AG04449 (cell line): ENCODE results near the gene IFNL4.

Experiments used
- CTCF ChIA-PET: fragments of 350-600 bp; formaldehyde crosslinking; extraction: SDS; loops from one replicate; lab custom pipeline; 2021; ENCODE audit warnings: antibody characterized with exemption; lab: Yijun Ruan, JAX
- POLR2A ChIA-PET: fragments of 400-600, 350-600 bp; formaldehyde crosslinking; extraction: SDS; loops from one replicate; lab custom pipeline; 2020; ENCODE audit warnings: antibody characterized with exemption, inconsistent platforms; lab: Yijun Ruan, JAX
- DNase-seq: peaks from one replicate; pipeline ENCODE4 v3.0.0-alpha.2; 2010; ENCODE audit warnings: low read depth, low spot score
- H3K4me3 ChIP-seq: 2 replicates; pipeline ENCODE4 v1.5.1; 2011; ENCODE audit warnings: low read depth, mild to moderate bottlenecking, control low read depth, low read length
- TF ChIP-seq, protein P1 (sequence below): IDR thresholded peaks from one replicate; pipeline ENCODE4 v1.5.1; 2011; ENCODE audit warnings: mild to moderate bottlenecking, moderate library complexity, low read length, control low read depth, inconsistent platforms; ENCODE audit not compliant: insufficient read depth; ENCODE audit errors: missing control alignments

Gene IFNL4

DNA sequence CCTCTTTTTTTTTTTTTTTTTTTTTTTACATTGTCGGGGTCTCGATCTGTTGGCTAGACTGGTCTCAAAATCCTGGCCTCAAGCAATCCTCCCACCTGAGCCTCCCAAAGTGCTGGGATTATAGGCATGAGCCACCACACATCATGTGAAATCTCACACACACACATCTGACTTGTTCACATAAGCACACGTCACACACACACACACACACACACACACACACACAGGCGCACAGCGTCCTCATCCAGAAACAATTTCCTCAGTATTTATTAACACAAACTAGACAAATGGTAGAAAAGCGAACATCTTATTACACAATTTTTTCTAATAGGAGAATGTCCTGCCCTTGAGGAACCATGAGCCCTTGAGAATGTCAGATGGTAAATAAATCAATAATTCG, 39.5 kb downstream of the IFNL4 start:
- no peak overlapping the region for H3K4me3 ChIP-seq
- CTCF ChIA-PET = no interaction called here
- DNase-seq = no peak
- POLR2A ChIA-PET = no interaction called here
- TF ChIP-seq, protein P1, sequence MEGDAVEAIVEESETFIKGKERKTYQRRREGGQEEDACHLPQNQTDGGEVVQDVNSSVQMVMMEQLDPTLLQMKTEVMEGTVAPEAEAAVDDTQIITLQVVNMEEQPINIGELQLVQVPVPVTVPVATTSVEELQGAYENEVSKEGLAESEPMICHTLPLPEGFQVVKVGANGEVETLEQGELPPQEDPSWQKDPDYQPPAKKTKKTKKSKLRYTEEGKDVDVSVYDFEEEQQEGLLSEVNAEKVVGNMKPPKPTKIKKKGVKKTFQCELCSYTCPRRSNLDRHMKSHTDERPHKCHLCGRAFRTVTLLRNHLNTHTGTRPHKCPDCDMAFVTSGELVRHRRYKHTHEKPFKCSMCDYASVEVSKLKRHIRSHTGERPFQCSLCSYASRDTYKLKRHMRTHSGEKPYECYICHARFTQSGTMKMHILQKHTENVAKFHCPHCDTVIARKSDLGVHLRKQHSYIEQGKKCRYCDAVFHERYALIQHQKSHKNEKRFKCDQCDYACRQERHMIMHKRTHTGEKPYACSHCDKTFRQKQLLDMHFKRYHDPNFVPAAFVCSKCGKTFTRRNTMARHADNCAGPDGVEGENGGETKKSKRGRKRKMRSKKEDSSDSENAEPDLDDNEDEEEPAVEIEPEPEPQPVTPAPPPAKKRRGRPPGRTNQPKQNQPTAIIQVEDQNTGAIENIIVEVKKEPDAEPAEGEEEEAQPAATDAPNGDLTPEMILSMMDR = no peak

DNA sequence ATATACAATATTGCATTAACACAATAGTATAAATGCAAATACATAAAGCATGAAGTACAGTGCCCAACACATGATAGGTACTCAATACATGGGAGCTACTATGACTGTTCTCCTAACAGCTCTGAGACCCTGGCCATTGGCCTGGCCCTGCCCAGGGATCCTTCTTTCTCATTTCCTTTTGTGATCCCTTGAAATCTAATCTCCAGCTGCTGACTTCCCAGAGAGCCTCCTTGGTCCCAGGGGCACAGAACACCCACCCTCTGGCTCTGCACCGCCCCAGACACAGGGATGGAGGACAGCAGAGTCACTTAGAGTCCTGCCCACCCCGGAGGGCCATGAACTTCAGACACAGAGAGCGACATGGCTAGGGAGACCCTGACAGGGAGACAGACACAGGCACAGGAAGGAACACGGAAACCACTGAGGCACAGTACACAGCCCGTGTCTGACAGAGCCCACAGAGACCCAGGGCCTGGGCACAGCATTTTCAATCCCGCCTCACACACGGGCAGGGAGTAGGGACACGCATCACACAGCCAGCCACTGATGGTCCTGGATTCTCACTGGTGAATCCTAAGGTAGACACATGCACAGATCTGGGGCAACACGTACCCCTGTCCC, 40.4 kb downstream of the IFNL4 start:
- CTCF ChIA-PET = no interaction called here
- no peak overlapping the region for H3K4me3 ChIP-seq
- TF ChIP-seq, protein P1 = no peak
- DNase-seq = no peak
- POLR2A ChIA-PET = no interaction called here

GRCh38 chr19:39207293-39207836, 41.3 kb downstream of the IFNL4 start:
- H3K4me3 ChIP-seq = no peak overlapping the region
- ChIA-PET POLR2A (no interaction called here), CTCF (no interaction called here)
- DNase-seq = no peak
- TF ChIP-seq, protein P1 = no peak

DNA sequence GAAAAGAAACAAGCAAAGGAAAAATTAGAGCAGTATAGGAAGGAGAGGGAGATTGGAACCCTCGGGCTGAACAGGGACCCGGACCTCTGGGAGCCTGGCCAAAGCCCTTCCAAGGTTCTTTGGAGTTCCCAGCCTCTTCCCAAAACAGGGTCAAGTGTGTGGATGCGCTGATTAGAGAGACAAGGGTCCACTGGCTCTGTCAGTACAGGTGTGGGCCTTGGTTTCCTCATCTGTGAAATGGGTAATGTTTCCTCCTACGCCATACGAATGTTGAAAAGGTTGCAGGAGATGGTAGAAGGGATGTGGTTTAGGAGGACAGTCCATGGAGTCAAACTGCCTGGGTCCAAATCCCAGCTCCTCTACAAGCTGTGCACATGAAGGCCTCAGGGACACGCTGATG, 42.5 kb downstream of the IFNL4 start:
- TF ChIP-seq, protein P1 = no peak
- ChIA-PET POLR2A (no interaction called here), CTCF (no interaction called here)
- DNase-seq = no peak
- H3K4me3 ChIP-seq = no peak overlapping the region

GRCh38 chr19:39205449-39205764, 43.2 kb downstream of the IFNL4 start:
- no peak overlapping the region for H3K4me3 ChIP-seq
- ChIA-PET POLR2A (no interaction called here), CTCF (interaction anchor here (0.6 kb wide), 1 partner anchor 73 kb away, joined by 3 read pairs; no protein-coding TSS in a partner anchor)
- no peak for DNase-seq
- TF ChIP-seq, protein P1 = no peak

GRCh38 chr19:39203372-39204341, 45.0 kb downstream of the IFNL4 start, which contains the start of gene SYCN:
SYCN (minus strand) TSS chr19:39204263; CDS start chr19:39204254, 9 bp downstream.
- ChIA-PET CTCF (interaction anchor here (1.2 kb wide), 1 partner anchor 16 kb away, joined by 3 read pairs; no protein-coding TSS in a partner anchor), POLR2A (no interaction called here)
- no peak for DNase-seq

More at GRCh38 chr19:39203372-39204341, 45.0 kb downstream of the IFNL4 start, which contains the start of gene SYCN:
- H3K4me3 ChIP-seq = no peak within 1 kb of the TSS
- TF ChIP-seq, protein P1 = no peak
